GM19351 (cell line): Measurements from ENCODE around the gene DAZAP1.
"Not testable (repeated sequence)": the region's sequence is repeated elsewhere in the genome, so short reads cannot be mapped to it uniquely, and the experiment has no call there.

ENCODE experiments used
- ATAC-seq: cut with Tn5 transposase; IDR thresholded peaks from one replicate; pipeline ENCODE4 v1.9.1; 2021; ENCODE audit warnings: mild to moderate bottlenecking, moderate library complexity; ENCODE audit not compliant: unreplicated experiment

The DAZAP1 gene

GRCh38 chr19:1410136-1410786, 2.9 kb downstream of the DAZAP1 start:
- ATAC-seq: no peak

GRCh38 chr19:1410789-1411188, 3.4 kb downstream of the DAZAP1 start:
- no peak for ATAC-seq

- no peak for ATAC-seq
These were observed 4.1 kb downstream of the DAZAP1 start for GRCh38 chr19:1411255-1412191.

DNA sequence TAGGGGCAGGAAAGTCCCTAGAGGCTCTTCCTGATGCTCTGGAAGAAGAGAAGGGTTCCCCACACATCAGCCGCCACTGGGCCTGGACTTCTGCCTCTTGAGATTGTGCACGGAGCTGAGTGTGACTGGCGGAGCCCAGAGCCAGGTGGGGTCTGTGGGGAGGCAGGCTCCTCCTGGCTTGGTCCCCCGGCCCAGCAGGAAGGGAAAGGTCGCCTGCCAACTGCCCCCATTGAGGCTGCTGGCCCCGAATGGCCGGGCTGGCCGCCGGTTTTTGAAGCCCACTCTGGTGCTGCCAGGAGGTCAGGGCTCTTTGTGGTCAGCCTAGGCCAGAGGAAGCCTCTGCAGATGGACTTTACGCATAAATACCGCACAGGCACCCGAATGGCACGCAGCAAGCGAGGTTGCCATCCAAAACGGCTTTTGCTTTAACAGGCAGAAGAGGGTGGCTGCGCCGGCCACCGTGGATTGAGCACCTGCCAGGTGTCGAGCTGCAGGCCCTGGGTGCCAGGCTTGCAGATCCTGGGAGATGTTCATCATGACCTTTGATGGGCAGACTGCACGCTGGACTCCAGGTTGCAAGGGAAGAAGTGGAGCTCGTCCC, 5.0 kb downstream of the DAZAP1 start:
- no peak for ATAC-seq

GRCh38 chr19:1412995-1413800, 5.8 kb downstream of the DAZAP1 start:
- ATAC-seq: no peak

- no peak for ATAC-seq
These were observed 8.8 kb downstream of the DAZAP1 start for GRCh38 chr19:1416014-1416841.

GRCh38 chr19:1417145-1417544, 9.8 kb downstream of the DAZAP1 start:
- ATAC-seq: no peak

GRCh38 chr19:1417681-1418495, 10.5 kb downstream of the DAZAP1 start:
- no peak for ATAC-seq

- ATAC-seq: no peak
These were observed 11.1 kb downstream of the DAZAP1 start for GRCh38 chr19:1418496-1418775.

DNA sequence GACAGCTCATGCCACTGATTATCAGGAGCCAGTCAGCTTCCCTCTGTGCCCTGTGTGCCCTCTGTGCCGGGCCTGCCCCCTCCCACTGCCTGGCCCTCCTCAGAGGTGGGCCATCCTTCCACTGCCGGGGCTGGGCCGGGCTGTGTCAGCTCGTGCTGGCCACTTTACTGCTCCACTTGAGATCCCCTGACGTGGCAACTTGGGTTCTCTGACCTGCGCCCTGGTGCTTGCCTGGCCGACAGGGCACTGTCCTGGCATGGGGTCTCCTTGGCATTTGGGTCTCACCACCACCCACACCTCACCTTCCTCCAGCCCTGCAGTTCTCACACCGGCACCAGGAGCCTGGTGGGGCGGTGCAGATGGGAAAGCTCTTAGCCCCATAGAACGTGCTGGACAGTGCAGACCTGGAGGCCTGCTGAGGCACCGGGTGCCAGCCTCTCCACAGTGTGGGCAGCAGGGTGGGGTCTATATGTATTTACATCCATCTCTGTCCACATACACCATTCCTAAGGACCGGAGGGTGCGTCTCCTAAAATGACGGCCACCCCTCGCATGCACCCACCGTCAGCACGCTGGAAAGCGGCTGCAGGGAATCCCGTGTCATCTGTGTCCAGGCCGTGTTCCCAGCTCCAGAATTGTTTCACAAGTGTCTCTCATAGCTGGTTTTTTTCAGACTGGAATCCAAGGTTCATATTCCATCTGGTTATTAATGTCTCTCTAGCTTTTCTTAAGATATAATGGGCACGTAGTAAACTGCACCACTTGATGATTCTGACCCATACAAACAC, 11.8 kb downstream of the DAZAP1 start:
- no peak for ATAC-seq

GRCh38 chr19:1420085-1420484, 12.7 kb downstream of the DAZAP1 start:
- ATAC-seq: not testable (repeated sequence)

- no peak for ATAC-seq
These were observed 13.2 kb downstream of the DAZAP1 start for GRCh38 chr19:1420590-1420989.

GRCh38 chr19:1421218-1421957, 14.0 kb downstream of the DAZAP1 start:
- ATAC-seq: no peak

- no peak for ATAC-seq
These were observed 14.5 kb downstream of the DAZAP1 start for GRCh38 chr19:1421958-1422305.

DNA sequence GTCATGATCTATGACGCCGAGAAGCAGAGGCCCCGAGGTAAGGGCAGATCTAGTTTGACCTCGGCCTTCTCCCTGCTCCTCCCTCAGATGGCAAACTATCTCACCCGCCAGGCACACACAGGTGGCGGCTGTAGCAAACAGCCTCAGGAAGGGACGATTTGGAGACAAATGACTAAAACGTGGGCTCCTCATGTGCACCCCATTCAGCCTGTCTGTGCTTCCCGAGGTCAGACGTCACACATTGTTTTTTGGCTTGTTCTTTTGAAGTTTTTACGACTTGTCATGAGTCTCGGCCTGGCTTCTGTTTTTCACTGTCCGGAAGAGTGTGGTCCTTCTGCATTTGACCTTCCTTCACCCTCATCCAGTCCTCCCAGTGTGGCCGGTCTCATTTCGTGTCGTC, 15.0 kb downstream of the DAZAP1 start:
- no peak for ATAC-seq

- ATAC-seq: no peak
These were observed 15.6 kb downstream of the DAZAP1 start for GRCh38 chr19:1422943-1423342.

GRCh38 chr19:1423436-1424191, 16.2 kb downstream of the DAZAP1 start:
- no peak for ATAC-seq
